ENCODE measurements around the gene HSP90B1. TPM values are rescaled to one million over a fixed set of nuclear protein-coding genes. Genes with fewer than 3 reads are reported as not detected.

Gene HSP90B1
- total RNA-seq, 4 donors from 2014 or later: 174 to 199 (median 191) TPM

DNA sequence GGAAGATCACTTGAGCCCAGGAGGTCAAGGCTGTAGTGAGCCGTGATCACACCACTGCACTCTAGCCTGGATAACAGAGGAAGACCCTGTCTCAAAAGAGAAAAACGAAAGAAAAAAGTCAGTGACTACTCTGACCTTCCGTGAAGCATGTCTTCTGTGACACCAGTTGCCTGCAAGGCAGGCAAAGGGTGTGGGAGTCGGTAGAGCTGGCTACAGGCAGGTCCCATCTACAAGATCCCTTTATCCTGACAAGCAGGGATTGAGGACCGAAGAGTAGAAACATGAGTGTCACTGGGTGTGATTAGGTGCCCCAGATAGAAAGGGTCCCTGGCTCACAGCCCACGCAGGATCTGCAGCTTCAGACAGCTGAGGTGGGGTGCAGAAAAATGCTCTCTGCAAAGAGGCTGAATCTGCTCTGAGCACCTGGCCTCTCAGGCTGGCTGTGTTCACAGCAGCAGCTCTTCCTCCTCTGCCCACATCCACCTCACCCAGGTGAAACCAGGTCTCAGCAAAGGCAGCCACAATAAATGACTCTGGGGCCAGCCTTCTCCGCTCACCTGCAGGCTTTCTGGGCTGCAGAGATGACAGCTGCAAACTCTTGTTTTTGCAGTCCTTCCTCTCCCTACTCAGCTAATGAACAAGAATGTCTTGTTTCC, 28.6 kb upstream of the HSP90B1 start:
- Histone ChIP-seq H3K27ac (replicated peaks in 1 of 4) (no peak overlapping the region), H3K36me3 (no peaks in the 10 kb centered on the region), H3K4me1 (no peaks in the 10 kb centered on the region), H3K27me3 (no peaks in the 10 kb centered on the region), H3K4me3 (no peak overlapping the region), H3K9me3 (no peaks in the 10 kb centered on the region)
- DNase-seq (ENCODE audit: extremely low spot score): no peak
- intact Hi-C loops (cut with DNase I): no loop called here
- WGBS: 83% methylated on average over 6 of the region's 7 CpGs
- no peak for TF ChIP-seq POLR2A (IDR thresholded peaks at IDR 0.05; ENCODE audit: low read depth)
- TF ChIP-seq POLR2AphosphoS5 (IDR thresholded peaks at IDR 0.05): no peak
- no peak for TF ChIP-seq EP300 (IDR thresholded peaks at IDR 0.05)
- TF ChIP-seq, protein P1, sequence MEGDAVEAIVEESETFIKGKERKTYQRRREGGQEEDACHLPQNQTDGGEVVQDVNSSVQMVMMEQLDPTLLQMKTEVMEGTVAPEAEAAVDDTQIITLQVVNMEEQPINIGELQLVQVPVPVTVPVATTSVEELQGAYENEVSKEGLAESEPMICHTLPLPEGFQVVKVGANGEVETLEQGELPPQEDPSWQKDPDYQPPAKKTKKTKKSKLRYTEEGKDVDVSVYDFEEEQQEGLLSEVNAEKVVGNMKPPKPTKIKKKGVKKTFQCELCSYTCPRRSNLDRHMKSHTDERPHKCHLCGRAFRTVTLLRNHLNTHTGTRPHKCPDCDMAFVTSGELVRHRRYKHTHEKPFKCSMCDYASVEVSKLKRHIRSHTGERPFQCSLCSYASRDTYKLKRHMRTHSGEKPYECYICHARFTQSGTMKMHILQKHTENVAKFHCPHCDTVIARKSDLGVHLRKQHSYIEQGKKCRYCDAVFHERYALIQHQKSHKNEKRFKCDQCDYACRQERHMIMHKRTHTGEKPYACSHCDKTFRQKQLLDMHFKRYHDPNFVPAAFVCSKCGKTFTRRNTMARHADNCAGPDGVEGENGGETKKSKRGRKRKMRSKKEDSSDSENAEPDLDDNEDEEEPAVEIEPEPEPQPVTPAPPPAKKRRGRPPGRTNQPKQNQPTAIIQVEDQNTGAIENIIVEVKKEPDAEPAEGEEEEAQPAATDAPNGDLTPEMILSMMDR (IDR thresholded peaks at IDR 0.05): no peak

DNA sequence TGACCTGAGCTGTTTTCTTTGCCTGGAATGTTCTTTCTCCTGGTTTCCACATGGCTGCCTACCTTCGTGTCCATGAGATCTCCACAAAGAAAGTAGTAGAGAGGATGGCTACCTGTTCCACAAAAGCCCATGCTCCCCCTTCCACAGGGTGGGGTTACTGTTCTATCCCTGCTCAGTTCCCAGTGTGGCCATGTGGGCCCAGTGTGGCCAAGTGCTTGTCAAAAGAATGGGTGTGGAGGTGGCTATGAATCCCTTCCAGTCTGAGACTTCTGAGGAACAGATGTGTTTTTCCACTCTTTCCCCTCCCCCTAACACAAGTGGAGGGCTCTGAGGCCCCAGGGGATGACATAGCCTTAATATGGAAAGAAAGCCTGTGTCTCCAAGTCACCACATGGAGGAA, 26.2 kb upstream of the HSP90B1 start:
- no peak for TF ChIP-seq POLR2AphosphoS5 (IDR thresholded peaks at IDR 0.05)
- WGBS: 93% methylated on average over 1 of the region's 1 CpG
- intact Hi-C loops (cut with DNase I): no loop called here
- no peak overlapping the region for H3K27ac ChIP-seq (replicated peaks in 1 of 4)
- no peaks in the 10 kb centered on the region for H3K36me3 ChIP-seq
- H3K27me3 ChIP-seq: no peaks in the 10 kb centered on the region
- H3K9me3 ChIP-seq: no peaks in the 10 kb centered on the region
- H3K4me1 ChIP-seq: peaks cover 0 to 6% (median 5%) of the 10 kb centered on the region in 4 donors
- DNase-seq (ENCODE audit: extremely low spot score): peak; percentile 70
- no peak overlapping the region for H3K4me3 ChIP-seq

GRCh38 chr12:103905730-103906349, 24.4 kb upstream of the HSP90B1 start:
- Histone ChIP-seq H3K27ac (replicated peaks in 1 of 4) (no peak overlapping the region), H3K4me3 (no peak overlapping the region), H3K9me3 (no peaks in the 10 kb centered on the region), H3K27me3 (no peaks in the 10 kb centered on the region), H3K36me3 (no peaks in the 10 kb centered on the region), H3K4me1 (peaks cover 0 to 10% (median 6%) of the 10 kb centered on the region in 4 donors)
- TF ChIP-seq, protein P1 (IDR thresholded peaks at IDR 0.05): no peak
- no peak for TF ChIP-seq EP300 (IDR thresholded peaks at IDR 0.05)
- TF ChIP-seq POLR2A (IDR thresholded peaks at IDR 0.05; ENCODE audit: low read depth): no peak
- intact Hi-C loops (cut with DNase I): no loop called here
- WGBS: 74% methylated on average over 4 of the region's 4 CpGs
- no peak for DNase-seq (ENCODE audit: extremely low spot score)

DNA sequence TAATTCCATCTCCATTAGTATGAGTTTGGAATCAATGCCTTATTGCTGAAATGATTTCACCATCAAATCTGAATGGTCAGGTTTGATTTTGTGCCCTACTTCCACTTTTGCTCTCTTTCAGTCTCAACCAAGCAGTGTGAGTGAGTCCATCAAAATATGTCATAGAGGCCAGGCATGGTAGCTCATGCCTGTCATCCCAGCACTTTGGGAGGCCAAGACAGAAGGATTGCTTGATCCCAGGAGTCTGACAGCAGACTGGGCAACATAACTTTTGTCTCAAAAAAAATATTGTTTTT, 22.0 kb upstream of the HSP90B1 start:
- Histone ChIP-seq H3K4me1 (peaks cover 0 to 10% (median 6%) of the 10 kb centered on the region in 4 donors), H3K36me3 (no peaks in the 10 kb centered on the region), H3K27me3 (no peaks in the 10 kb centered on the region), H3K9me3 (no peaks in the 10 kb centered on the region), H3K4me3 (no peak overlapping the region), H3K27ac (replicated peaks in 1 of 4) (no peak overlapping the region)
- intact Hi-C loops (cut with DNase I): no loop called here
- no peak for DNase-seq (ENCODE audit: extremely low spot score)
- TF ChIP-seq, protein P1 (IDR thresholded peaks at IDR 0.05): no peak
- TF ChIP-seq POLR2A (IDR thresholded peaks at IDR 0.05; ENCODE audit: low read depth) (no peak), POLR2AphosphoS5 (IDR thresholded peaks at IDR 0.05) (no peak), EP300 (IDR thresholded peaks at IDR 0.05) (no peak)

DNA sequence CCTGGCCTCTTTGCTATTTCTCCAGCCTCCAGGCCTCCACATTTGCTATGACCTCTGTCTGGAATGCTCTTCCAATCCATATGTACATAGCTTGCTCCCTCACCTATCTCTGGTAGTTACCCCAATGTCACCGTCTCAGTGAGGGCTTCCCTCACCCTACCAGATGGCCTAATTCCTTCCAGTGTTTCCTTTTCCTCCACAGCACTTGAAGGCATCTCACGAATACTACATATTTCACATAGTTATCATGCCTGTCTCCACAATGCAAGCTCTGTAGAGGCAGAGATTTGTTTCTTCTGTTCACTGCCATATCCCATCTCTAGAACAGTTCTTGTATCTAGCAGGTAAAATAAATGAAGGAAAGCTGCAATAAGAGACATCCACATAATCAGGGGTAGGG, 21.3 kb upstream of the HSP90B1 start:
- no peak for DNase-seq (ENCODE audit: extremely low spot score)
- H3K36me3 ChIP-seq: no peaks in the 10 kb centered on the region
- intact Hi-C loops (cut with DNase I): no loop called here
- WGBS: 23% methylated on average over 2 of the region's 2 CpGs
- peaks cover 0 to 10% (median 6%) of the 10 kb centered on the region in 4 donors for H3K4me1 ChIP-seq
- H3K27ac ChIP-seq (replicated peaks in 1 of 4): no peak overlapping the region
- no peak overlapping the region for H3K4me3 ChIP-seq
- H3K27me3 ChIP-seq: no peaks in the 10 kb centered on the region
- no peaks in the 10 kb centered on the region for H3K9me3 ChIP-seq
- TF ChIP-seq, protein P1 (IDR thresholded peaks at IDR 0.05): no peak
- TF ChIP-seq POLR2A (IDR thresholded peaks at IDR 0.05; ENCODE audit: low read depth): no peak
- TF ChIP-seq POLR2AphosphoS5 (IDR thresholded peaks at IDR 0.05): no peak
- TF ChIP-seq EP300 (IDR thresholded peaks at IDR 0.05): no peak
